ENCODE measurements around the gene ATP2C2.

The ATP2C2 gene, protein sequence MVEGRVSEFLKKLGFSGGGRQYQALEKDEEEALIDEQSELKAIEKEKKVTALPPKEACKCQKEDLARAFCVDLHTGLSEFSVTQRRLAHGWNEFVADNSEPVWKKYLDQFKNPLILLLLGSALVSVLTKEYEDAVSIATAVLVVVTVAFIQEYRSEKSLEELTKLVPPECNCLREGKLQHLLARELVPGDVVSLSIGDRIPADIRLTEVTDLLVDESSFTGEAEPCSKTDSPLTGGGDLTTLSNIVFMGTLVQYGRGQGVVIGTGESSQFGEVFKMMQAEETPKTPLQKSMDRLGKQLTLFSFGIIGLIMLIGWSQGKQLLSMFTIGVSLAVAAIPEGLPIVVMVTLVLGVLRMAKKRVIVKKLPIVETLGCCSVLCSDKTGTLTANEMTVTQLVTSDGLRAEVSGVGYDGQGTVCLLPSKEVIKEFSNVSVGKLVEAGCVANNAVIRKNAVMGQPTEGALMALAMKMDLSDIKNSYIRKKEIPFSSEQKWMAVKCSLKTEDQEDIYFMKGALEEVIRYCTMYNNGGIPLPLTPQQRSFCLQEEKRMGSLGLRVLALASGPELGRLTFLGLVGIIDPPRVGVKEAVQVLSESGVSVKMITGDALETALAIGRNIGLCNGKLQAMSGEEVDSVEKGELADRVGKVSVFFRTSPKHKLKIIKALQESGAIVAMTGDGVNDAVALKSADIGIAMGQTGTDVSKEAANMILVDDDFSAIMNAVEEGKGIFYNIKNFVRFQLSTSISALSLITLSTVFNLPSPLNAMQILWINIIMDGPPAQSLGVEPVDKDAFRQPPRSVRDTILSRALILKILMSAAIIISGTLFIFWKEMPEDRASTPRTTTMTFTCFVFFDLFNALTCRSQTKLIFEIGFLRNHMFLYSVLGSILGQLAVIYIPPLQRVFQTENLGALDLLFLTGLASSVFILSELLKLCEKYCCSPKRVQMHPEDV

DNA sequence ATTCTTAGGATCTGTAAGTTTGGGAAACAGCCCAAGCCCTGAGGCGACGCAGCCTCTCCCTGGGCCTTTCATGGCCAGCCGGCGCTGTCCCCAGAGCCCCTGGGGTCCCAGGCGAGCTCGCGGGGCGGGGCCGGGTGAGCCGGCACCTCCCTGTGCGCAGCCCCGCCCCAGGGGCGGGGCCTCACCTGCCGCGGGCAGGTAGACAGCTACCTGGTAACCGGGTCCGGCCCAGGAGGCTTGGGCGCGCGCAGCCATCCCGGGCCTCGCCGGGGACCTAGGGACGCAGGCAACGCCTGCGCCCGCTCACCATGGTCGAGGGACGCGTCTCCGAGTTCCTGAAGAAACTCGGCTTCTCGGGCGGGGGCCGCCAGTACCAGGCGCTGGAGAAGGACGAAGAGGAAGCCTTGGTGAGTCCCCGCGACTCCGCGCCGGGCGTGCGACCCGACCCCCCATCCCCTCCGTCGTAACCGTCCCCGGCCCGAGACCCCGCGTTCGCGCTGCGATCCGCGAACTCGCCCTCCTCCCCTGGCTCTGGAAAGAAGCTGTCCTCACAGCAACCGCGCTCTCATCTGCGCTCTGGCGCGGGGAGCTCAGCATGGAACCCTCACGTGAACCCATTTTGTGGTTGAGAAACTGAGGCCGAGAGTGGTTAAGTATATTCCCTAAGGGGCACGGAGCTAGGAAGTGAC lies at the start of gene ATP2C2:
TSS of gene ATP2C2 (plus strand) at position 231 of the 689 bp plus-strand sequence. CDS start at position 309, 78 bp downstream.
- peaks cover 37% of the 10 kb centered on the region for H3K4me1 Mint-ChIP-seq

DNA sequence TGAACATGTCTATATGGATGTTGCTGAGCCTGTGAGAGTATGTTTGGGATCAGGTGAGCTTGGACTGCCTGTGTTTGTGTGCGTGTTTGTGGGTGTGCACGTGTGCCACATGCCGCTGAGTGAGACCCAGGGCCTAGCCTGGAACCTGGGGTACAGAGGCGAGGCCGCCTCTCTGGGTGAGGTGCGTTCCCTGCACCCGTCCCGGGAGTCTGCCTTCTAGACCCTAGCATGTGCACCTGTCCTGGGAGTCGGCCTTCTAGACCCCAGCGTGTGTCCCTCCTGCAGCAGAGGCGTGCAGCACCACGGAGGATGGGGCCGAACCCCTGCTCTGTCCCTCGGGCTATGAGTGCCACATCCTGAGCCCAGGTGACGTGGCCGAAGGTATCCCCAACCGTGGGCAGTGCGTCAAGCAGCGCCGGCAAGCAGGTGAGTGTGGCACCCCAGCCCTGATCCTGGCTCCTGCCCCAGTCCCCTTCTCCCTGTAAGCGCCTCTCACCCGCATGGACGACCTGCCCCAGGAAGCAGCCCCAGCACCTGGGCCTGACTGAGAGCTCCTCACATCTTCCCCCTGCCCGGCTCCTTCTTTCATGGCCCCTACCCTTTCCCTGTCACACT lies 49.1 kb upstream of the ATP2C2 start:
- H3K4me3 Mint-ChIP-seq, result no peak overlapping the region
- CTCF ChIA-PET, result no interaction called here
- no peaks in the 10 kb centered on the region for H3K4me1 Mint-ChIP-seq
- H3K36me3 Mint-ChIP-seq, result no peaks in the 10 kb centered on the region
- H3K27me3 Mint-ChIP-seq, result peaks cover 10% of the 10 kb centered on the region
- H3K27ac Mint-ChIP-seq, result no peak overlapping the region
- DNase-seq, result no peak
- H3K9me3 Mint-ChIP-seq, result peaks cover 10% of the 10 kb centered on the region

More for the DNA sequence above, at the start of gene ATP2C2:
- CTCF ChIA-PET, result interaction anchor here (0.9 kb wide), 1 partner anchor 60 kb away, joined by 3 read pairs; no protein-coding TSS in a partner anchor
- Mint-ChIP-seq H3K4me3 (peak within 1 kb of the TSS; percentile 13), H3K9me3 (no peaks in the 10 kb centered on the region), H3K27me3 (peaks cover 78% of the 10 kb centered on the region), H3K27ac (no peak within 1 kb of the TSS), H3K36me3 (no peaks in the 10 kb centered on the region)
- DNase-seq, result no peak

DNA sequence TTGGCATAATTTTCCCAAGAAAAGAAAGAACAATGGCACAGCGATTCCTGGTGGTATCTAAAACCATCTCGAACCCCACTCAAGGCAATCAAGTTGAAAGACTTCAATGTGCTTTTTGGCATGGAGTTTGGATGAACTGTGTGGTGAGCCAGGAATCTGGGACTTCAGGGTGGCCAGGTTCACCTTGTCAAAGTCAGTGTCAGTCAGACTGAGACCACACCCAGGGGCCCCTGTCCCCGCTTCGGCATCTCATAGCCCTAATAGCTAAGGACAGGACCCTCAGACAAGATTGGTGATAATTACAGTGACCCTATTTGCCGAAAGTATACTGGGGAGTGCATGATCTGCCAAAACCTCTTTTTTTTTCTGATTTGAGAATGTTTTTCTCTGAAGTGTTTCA lies 47.8 kb upstream of the ATP2C2 start:
- H3K4me3 Mint-ChIP-seq, result no peak overlapping the region
- no peak for DNase-seq
- peaks cover 10% of the 10 kb centered on the region for H3K9me3 Mint-ChIP-seq
- CTCF ChIA-PET, result no interaction called here
- peaks cover 4% of the 10 kb centered on the region for H3K27me3 Mint-ChIP-seq
- H3K27ac Mint-ChIP-seq, result no peak overlapping the region
- no peaks in the 10 kb centered on the region for H3K36me3 Mint-ChIP-seq
- H3K4me1 Mint-ChIP-seq, result no peaks in the 10 kb centered on the region

GRCh38 chr16:84321932-84322331 lies 46.4 kb upstream of the ATP2C2 start:
- peaks cover 4% of the 10 kb centered on the region for H3K27me3 Mint-ChIP-seq
- CTCF ChIA-PET, result no interaction called here
- H3K4me1 Mint-ChIP-seq, result no peaks in the 10 kb centered on the region
- H3K4me3 Mint-ChIP-seq, result no peak overlapping the region
- H3K27ac Mint-ChIP-seq, result no peak overlapping the region
- no peak for DNase-seq
- no peaks in the 10 kb centered on the region for H3K36me3 Mint-ChIP-seq
- H3K9me3 Mint-ChIP-seq, result peaks cover 10% of the 10 kb centered on the region

- Mint-ChIP-seq H3K4me3 (no peak overlapping the region), H3K36me3 (no peaks in the 10 kb centered on the region), H3K27me3 (peaks cover 7% of the 10 kb centered on the region), H3K4me1 (no peaks in the 10 kb centered on the region), H3K27ac (no peak overlapping the region), H3K9me3 (peaks cover 9% of the 10 kb centered on the region)
- CTCF ChIA-PET, result no interaction called here
- DNase-seq, result no peak
These were observed 45.6 kb upstream of the ATP2C2 start for GRCh38 chr16:84322749-84323148.

DNA sequence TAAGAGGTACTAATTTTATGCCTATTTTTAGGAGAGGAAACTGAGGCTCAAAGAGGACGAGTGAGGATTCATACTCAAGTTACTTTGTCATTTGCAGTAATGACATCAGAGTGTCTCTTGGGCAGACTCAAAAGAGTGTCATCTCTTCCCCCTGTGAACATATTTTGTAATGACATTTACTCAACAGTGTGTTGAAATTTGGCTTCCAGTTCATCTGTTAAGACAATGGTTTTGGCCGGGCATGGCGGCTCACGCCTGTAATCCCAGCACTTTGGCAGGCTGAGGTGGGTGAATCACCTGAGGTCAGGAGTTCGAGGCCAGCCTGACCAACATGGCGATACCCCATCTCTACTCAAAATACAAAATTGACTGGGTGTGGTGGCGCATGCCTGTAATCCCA lies 44.7 kb upstream of the ATP2C2 start:
- no peaks in the 10 kb centered on the region for H3K36me3 Mint-ChIP-seq
- CTCF ChIA-PET, result no interaction called here
- DNase-seq, result no peak
- H3K9me3 Mint-ChIP-seq, result peaks cover 7% of the 10 kb centered on the region
- no peak overlapping the region for H3K27ac Mint-ChIP-seq
- H3K4me3 Mint-ChIP-seq, result no peak overlapping the region
- H3K27me3 Mint-ChIP-seq, result peaks cover 8% of the 10 kb centered on the region
- H3K4me1 Mint-ChIP-seq, result no peaks in the 10 kb centered on the region

DNA sequence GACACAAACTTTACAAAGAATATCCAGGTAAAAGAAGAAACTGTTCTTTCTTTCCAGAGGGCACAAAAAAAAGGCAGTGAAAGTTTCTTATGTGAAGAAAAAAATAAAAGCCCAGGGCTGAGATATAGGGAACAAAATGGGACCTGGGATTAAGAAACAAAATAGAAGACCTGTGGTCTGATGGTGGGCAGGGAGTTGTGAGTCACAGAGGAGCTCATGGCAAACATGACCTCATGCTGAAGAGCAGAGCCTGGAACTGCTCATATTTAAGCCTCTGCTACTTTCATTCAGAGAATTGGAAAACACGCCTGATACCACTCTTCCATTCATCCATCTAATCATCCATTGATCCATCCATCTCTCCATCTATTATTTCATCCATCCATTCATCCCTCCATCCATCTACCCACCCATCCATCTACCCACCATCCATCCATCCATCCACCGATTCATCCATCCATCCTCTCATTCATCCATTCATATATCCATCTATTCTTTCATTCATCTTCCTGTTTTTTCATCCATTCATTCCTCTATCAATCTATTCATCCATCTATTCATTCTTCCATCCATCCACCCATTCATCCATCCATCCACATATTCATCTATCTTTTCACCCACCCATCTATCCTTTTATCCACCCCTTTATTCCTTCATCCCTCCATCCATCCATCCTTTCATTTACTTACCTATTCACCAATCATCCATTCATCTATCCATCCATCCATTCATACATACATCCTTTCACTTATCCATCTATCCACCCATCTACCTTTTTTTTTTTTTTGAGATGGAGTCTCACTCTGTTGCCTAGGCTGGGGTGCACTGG lies 43.7 kb upstream of the ATP2C2 start:
- H3K9me3 Mint-ChIP-seq, result peaks cover 2% of the 10 kb centered on the region
- CTCF ChIA-PET, result no interaction called here
- no peak overlapping the region for H3K27ac Mint-ChIP-seq
- no peak for DNase-seq
- H3K27me3 Mint-ChIP-seq, result peaks cover 8% of the 10 kb centered on the region
- H3K4me3 Mint-ChIP-seq, result no peak overlapping the region
- H3K36me3 Mint-ChIP-seq, result no peaks in the 10 kb centered on the region
- H3K4me1 Mint-ChIP-seq, result no peaks in the 10 kb centered on the region

GRCh38 chr16:84326545-84326944 lies 41.8 kb upstream of the ATP2C2 start:
- DNase-seq, result no peak
- Mint-ChIP-seq H3K9me3 (no peaks in the 10 kb centered on the region), H3K27ac (no peak overlapping the region), H3K4me1 (no peaks in the 10 kb centered on the region), H3K36me3 (no peaks in the 10 kb centered on the region), H3K27me3 (peaks cover 8% of the 10 kb centered on the region), H3K4me3 (no peak overlapping the region)
- CTCF ChIA-PET, result no interaction called here

DNA sequence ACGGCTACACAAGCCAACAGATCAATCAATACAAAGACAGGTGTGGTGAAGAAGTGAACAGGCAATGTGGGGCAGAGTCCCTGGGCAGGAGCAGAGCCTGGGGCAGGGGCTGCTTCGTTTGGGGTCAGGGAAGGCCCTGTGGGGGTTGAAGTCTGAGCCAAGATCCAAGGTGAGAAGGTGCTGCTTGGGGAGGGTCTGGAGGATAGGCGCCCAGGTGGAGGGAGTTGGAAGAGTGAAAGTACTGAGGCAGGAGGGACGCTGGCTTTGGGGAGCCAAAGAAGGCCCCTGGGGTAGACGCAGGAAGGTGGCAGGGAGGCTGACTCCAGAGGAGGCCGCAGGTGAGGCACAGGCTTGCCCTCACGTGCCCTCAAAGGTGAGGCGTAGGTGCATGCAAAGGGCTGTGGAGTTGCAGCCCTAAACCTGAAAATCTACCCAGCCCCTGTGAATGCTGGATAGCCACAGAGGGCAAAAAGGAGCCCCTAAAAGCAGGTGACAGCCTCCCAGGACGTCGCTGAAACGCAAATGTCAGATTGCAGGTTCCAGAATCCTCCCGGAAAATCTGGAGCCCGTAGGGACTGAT lies 40.3 kb upstream of the ATP2C2 start:
- DNase-seq, result no peak
- Mint-ChIP-seq H3K36me3 (no peaks in the 10 kb centered on the region), H3K27me3 (peaks cover 4% of the 10 kb centered on the region), H3K4me1 (no peaks in the 10 kb centered on the region), H3K27ac (peak overlapping the region; percentile 2), H3K4me3 (no peak overlapping the region), H3K9me3 (no peaks in the 10 kb centered on the region)
- CTCF ChIA-PET, result no interaction called here

DNA sequence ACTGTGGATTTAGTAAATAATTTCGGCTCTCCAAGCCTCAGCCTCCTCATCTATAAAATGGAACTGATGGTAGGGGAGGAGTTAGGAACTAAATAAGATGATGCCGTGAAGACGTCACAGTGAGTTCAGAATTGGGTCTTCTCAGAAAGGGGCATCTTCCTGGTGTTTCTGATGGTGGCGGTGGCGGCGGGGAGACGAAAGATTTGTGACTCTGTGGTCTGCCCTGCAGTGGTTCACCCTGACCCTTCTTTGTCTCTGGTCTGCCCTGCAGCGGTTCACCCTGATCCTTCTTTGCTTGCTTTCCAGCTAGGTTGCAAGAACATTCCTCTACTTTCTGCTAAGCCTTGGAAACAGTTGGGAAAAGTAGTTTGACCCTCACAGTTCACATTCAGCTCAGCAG lies 39.3 kb upstream of the ATP2C2 start:
- Mint-ChIP-seq H3K4me1 (no peaks in the 10 kb centered on the region), H3K27ac (no peak overlapping the region), H3K27me3 (peaks cover 11% of the 10 kb centered on the region), H3K4me3 (no peak overlapping the region), H3K9me3 (no peaks in the 10 kb centered on the region), H3K36me3 (no peaks in the 10 kb centered on the region)
- CTCF ChIA-PET, result no interaction called here
- no peak for DNase-seq

- H3K9me3 Mint-ChIP-seq, result peaks cover 1% of the 10 kb centered on the region
- H3K36me3 Mint-ChIP-seq, result no peaks in the 10 kb centered on the region
- DNase-seq, result no peak
- H3K4me1 Mint-ChIP-seq, result no peaks in the 10 kb centered on the region
- no peak overlapping the region for H3K4me3 Mint-ChIP-seq
- CTCF ChIA-PET, result no interaction called here
- H3K27ac Mint-ChIP-seq, result no peak overlapping the region
- peaks cover 20% of the 10 kb centered on the region for H3K27me3 Mint-ChIP-seq
These were observed 38.3 kb upstream of the ATP2C2 start for GRCh38 chr16:84329843-84330684.

DNA sequence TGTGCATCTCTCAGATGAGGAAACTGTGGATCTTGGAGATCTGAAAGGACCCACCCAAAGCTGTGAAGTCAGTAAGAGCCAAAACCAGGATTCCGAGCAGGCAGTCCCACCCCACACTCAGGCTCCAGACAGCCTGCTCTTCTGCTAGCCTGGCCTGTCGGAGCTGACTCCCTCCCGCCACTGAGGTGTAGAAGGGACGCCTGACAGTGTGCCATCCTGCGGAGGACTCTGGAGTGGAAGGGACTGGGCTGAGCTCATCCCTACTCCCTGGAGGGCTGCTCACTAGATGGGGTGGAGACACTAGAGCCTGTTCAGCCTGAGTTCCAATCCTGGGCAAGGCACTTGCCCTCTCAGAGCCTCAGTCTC lies 37.7 kb upstream of the ATP2C2 start:
- Mint-ChIP-seq H3K9me3 (peaks cover 2% of the 10 kb centered on the region), H3K4me3 (no peak overlapping the region), H3K4me1 (no peaks in the 10 kb centered on the region), H3K27ac (no peak overlapping the region), H3K36me3 (no peaks in the 10 kb centered on the region), H3K27me3 (peaks cover 20% of the 10 kb centered on the region)
- CTCF ChIA-PET, result no interaction called here
- no peak for DNase-seq

All from activated naive CD4-positive, alpha-beta T cell treated with anti-CD3 and anti-CD28 coated beads, Interleukin-2, amount 10 ng/mL, durations not matched to agents 7 days and 5 days (primary cell).